Pancreas (tissue), 10 donors: ENCODE measurements around the gene VPS26B. TPM values are rescaled to one million over a fixed set of nuclear protein-coding genes. Genes with fewer than 3 reads are reported as not detected.
A peak's percentile ranks its signal among the peaks of the same experiment; 100 is the strongest.

ENCODE experiments used
- ATAC-seq, 4 donors: fragments of 200-7000 bp; cut with Tn5 transposase; one replicate each; pipeline versions ENCODE4 v1.8.0 to v1.9.1; 2020; ENCODE audit warnings: mild to moderate bottlenecking in 4 of 4, moderate library complexity in 4 of 4
- DNase-seq, 6 donors: peaks; one replicate each; pipeline ENCODE4 v3.0.0-alpha.2; 2020
- FAIRE-seq: peaks from 2 replicates; lab custom pipeline; 2012; peaks lifted over from hg19 to GRCh38; lab: Jason Lieb, UNC
- H3K27ac ChIP-seq, 4 donors: fragments of 200-600 bp; sonication (generic); 1 replicate in 3 of 4; 2 replicates in 1 of 4; pipeline versions ENCODE4 v1.5.0 to v1.8.0; 2020
- H3K27me3 ChIP-seq, 4 donors: fragments of 200-600 bp; one replicate each; pipeline ENCODE4 v1.8.0; 2021
- H3K36me3 ChIP-seq, 3 donors: fragments of 200-600 bp; sonication (generic) in 1 of 3; one replicate each; pipeline versions ENCODE4 v1.5.0 to v1.8.0; 2020 to 2021
- H3K4me1 ChIP-seq, 3 donors: fragments of 200-600 bp; one replicate each; pipeline ENCODE4 v1.8.0; 2021
- H3K4me3 ChIP-seq, 4 donors: fragments of 200-600 bp; sonication (generic) in 2 of 4; one replicate each; pipeline versions ENCODE4 v1.5.0 to v1.8.0; 2020 to 2021
- H3K9me3 ChIP-seq, 4 donors: fragments of 200-600 bp; one replicate each; pipeline ENCODE4 v1.8.0; 2021
- WGBS, 2 donors: extraction: QIAGEN DNeasy Blood & Tissue Kit; methylation state at CpG; one replicate each; pipeline ENCODE4 v1.1.7; 2013; 5-methylcytosine and 5-hydroxymethylcytosine counted together
- intact Hi-C, 3 donors: fragments of 100-400 bp; cut with DNase I; formaldehyde crosslinking; loops; one replicate each; pipeline versions ENCODE4 v1.11.1 to v1.14.2; 2022
- polyA plus RNA-seq, 2 donors: library from polyadenylated mRNA; stranded (reverse); fragments of 200-250 nt; gene quantifications; one replicate each; pipeline ENCODE4 v1.2.3, GENCODE V29; 2013
- total RNA-seq, 6 donors: library from RNA; stranded (reverse); fragmentation: NEBNext Ultra II Directional in 4 of 6; extraction: Animal tissue kit (Norgen Biotek cat#: 25700) in 4 of 6; gene quantifications; one replicate each; pipeline versions ENCODE4 v1.2.1 to v1.2.4, GENCODE V29; 2021 to 2023
- TF ChIP-seq, protein P1 (sequence below), 4 donors: fragments of 200-600 bp; sonication (generic) in 3 of 4; IDR thresholded peaks; one replicate each; pipeline versions ENCODE4 v1.5.0 to v1.8.0; 2021; ENCODE audit warnings: antibody characterized with exemption in 4 of 4
- donor health status: healthy with polysubstance abuse.
- donor health status: DM: no; HTN: no; CAD: no; lungs with moderate emphysema.
- donor health status: DM: no; HTN: no; CAD: no.
- donor health status: control.
- donor health status: control.
- donor health status: Bipolar disorder and iron deficiency.
- donor health status: DM: yes; HTN: yes; CAD: no.
- donor health status: DM: no; HTN: no; CAD: no.
- donor health status: DM: no; HTN: no; CAD: no.
- donor health status: DM: yes; HTN: yes; CAD: no.

The VPS26B gene
- total and polyA plus RNA-seq, 8 donors, result 18.1 to 30.3 (median 26.5) TPM

DNA sequence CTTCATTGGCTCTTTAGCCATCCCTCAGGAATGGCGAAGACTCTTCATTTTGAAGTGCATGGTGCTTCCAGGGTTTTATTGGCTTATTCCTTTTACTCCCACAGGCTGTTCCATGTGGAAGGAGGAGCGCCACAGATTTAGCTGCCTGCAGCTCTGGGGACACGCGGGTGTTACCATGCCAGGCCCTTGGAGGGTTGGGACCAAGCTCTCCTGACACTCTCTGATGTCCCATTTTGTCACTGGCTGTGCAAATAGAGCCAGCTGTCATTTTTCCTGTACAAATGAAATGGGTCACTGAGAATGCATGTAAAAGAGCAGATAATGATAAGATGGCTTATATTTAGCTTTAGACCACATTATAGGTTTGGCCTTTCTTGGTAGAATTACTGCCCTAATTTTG lies 19.4 kb downstream of the VPS26B start:
- DNase-seq (no peak), FAIRE-seq (no peak), ATAC-seq (peak in 3 of 4 donors; percentile 19 to 64 (median 51))
- intact Hi-C loops, result no loop called here
- Histone ChIP-seq H3K9me3 (no peaks in the 10 kb centered on the region), H3K4me3 (no peak overlapping the region), H3K36me3 (peaks cover 0 to 43% (median 19%) of the 10 kb centered on the region in 3 donors), H3K27me3 (no peaks in the 10 kb centered on the region), H3K27ac (no peak overlapping the region), H3K4me1 (no peaks in the 10 kb centered on the region)
- 76 to 77% methylated on average over 4 of the region's 4 CpGs for WGBS, 2 donors
- TF ChIP-seq, protein P1, sequence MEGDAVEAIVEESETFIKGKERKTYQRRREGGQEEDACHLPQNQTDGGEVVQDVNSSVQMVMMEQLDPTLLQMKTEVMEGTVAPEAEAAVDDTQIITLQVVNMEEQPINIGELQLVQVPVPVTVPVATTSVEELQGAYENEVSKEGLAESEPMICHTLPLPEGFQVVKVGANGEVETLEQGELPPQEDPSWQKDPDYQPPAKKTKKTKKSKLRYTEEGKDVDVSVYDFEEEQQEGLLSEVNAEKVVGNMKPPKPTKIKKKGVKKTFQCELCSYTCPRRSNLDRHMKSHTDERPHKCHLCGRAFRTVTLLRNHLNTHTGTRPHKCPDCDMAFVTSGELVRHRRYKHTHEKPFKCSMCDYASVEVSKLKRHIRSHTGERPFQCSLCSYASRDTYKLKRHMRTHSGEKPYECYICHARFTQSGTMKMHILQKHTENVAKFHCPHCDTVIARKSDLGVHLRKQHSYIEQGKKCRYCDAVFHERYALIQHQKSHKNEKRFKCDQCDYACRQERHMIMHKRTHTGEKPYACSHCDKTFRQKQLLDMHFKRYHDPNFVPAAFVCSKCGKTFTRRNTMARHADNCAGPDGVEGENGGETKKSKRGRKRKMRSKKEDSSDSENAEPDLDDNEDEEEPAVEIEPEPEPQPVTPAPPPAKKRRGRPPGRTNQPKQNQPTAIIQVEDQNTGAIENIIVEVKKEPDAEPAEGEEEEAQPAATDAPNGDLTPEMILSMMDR (IDR thresholded peaks at IDR 0.05), result no peak

DNA sequence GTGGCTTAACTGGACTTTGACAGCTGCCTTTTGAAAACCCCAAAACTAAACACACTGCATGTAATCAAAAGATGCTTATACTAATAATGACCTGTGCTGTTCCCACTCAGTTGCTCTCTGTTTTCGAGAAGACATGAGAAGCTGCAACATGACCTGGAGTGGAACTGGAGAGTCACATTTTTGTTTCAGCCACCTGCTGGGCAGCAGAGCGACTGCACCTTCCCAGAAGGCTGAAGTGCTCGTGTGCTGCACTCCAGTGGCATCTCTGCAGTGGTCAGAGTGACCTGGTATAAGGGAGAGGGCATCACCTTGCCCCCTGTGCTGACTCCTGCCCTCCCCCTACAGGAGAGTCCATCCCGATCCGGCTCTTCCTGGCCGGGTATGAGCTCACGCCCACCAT lies 20.1 kb downstream of the VPS26B start:
- Histone ChIP-seq H3K27ac (no peak overlapping the region), H3K27me3 (no peaks in the 10 kb centered on the region), H3K4me3 (no peak overlapping the region), H3K36me3 (peaks cover 0 to 43% (median 19%) of the 10 kb centered on the region in 3 donors), H3K9me3 (no peaks in the 10 kb centered on the region), H3K4me1 (no peaks in the 10 kb centered on the region)
- FAIRE-seq, result no peak
- DNase-seq, result no peak
- peak in 3 of 4 donors; percentile 55 to 76 (median 65) for ATAC-seq
- intact Hi-C loops, result no loop called here
- TF ChIP-seq, protein P1 (IDR thresholded peaks at IDR 0.05), result peak in 2 of 4 donors; percentile 24 to 27
- WGBS, 2 donors, result 63 to 70% methylated on average over 7 of the region's 7 CpGs

DNA sequence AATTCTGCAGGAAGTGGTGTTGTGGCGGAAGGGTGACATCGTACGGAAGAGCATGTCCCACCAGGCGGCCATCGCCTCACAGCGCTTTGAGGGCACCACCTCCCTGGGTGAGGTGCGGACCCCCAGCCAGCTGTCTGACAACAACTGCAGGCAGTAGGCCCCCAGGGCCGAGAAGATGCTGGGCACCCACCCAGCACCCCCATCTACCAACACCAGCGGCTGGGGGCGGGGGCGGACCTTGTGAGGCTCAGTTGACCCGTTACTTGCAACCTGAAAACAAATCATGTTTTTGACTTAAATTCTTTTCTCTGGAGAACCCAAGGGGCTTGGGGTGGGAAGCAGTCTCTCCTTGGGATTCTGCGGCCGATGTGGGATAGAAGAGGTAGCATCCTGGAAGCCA lies 21.0 kb downstream of the VPS26B start:
- 96% methylated on average over 14 of the region's 14 CpGs for WGBS, 2 donors
- Histone ChIP-seq H3K36me3 (peaks cover 0 to 51% (median 19%) of the 10 kb centered on the region in 3 donors), H3K4me3 (no peak overlapping the region), H3K27ac (no peak overlapping the region), H3K4me1 (no peaks in the 10 kb centered on the region), H3K27me3 (no peaks in the 10 kb centered on the region), H3K9me3 (no peaks in the 10 kb centered on the region)
- TF ChIP-seq, protein P1 (IDR thresholded peaks at IDR 0.05), result no peak
- DNase-seq (peak in 1 of 6 donors; percentile 51), ATAC-seq (no peak), FAIRE-seq (no peak)
- intact Hi-C loops, result no loop called here

DNA sequence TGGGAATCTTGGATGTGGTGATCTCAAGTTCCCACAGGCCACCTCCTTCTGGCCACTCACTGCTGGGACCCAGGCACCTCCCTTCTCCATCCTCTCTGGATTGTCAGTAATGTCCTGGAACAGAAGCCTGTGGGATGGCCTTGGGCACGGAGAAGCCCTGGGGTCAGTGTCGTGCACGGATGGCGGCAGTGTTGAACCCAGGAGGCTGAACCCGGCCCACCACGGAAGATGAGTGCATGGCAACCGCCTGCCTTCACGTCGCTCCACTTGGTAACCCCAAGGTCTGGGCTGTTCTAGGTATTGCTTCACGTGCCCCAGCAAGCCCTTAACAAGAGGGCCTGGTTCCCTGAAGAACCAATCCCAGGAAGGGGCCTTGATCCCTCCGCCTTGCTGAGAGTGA lies 21.6 kb downstream of the VPS26B start:
- no peak overlapping the region for H3K27ac ChIP-seq
- no peaks in the 10 kb centered on the region for H3K27me3 ChIP-seq
- no peaks in the 10 kb centered on the region for H3K4me1 ChIP-seq
- 91% methylated on average over 9 to 11 of the region's 11 CpGs for WGBS, 2 donors
- no peak overlapping the region for H3K4me3 ChIP-seq
- no peaks in the 10 kb centered on the region for H3K9me3 ChIP-seq
- H3K36me3 ChIP-seq, result peaks cover 0 to 56% (median 19%) of the 10 kb centered on the region in 3 donors
- intact Hi-C loops, result no loop called here
- FAIRE-seq (no peak), DNase-seq (peak in 1 of 6 donors; percentile 55), ATAC-seq (no peak)
- TF ChIP-seq, protein P1 (IDR thresholded peaks at IDR 0.05), result no peak

DNA sequence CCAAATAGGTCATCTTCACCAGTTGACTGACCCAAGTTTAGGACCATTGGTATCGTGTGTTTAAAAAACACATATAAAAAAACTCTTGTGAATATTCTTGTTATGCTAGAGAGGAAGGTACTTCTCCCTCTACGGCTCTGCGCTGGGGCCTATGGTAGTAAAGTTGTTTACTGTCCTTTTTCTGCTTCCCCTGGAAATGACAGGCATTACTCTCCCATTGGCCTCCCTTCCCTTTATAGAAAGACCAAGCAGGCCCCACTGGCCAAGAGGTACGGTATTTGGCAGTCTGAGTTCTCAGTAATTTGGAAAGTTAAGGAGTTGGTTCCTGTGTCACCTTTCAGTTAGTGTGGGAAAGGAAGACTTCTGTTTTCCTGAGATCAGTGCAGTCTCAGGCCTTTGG lies 22.2 kb downstream of the VPS26B start:
- Histone ChIP-seq H3K27me3 (no peaks in the 10 kb centered on the region), H3K36me3 (peaks cover 0 to 56% (median 19%) of the 10 kb centered on the region in 3 donors), H3K4me1 (no peaks in the 10 kb centered on the region), H3K9me3 (no peaks in the 10 kb centered on the region), H3K27ac (no peak overlapping the region), H3K4me3 (no peak overlapping the region)
- intact Hi-C loops, result no loop called here
- FAIRE-seq (no peak), DNase-seq (no peak), ATAC-seq (no peak)
- TF ChIP-seq, protein P1 (IDR thresholded peaks at IDR 0.05), result no peak
- 87 to 89% methylated on average over 4 of the region's 4 CpGs for WGBS, 2 donors
